Activated T-cell treated with anti-CD3 and anti-CD28 coated beads, Interleukin-2, amount 50 U/mL, for 1 hour (primary cell): ENCODE measurements around the gene RNF167.

Experiments
- DNase-seq: peaks from one replicate; pipeline ENCODE4 v3.0.0-alpha.2; 2020

The RNF167 gene

GRCh38 chr17:4986951-4987766 is 47.1 kb downstream of the RNF167 start, which contains the start of gene CAMTA2:
Gene CAMTA2, minus strand, starts transcription at chr17:4987675. Its CDS starts 1,453 bp downstream, at chr17:4986222.
- peak; percentile 91 for DNase-seq

- no peak for DNase-seq
Measured at GRCh38 chr17:4987767-4988567, 47.9 kb downstream of the RNF167 start.

- no peak for DNase-seq
Measured at GRCh38 chr17:4994081-4994595, 54.1 kb downstream of the RNF167 start.
